Glomerular endothelial cell (primary cell): ENCODE data around the gene MS4A1. TPM values are rescaled to one million over a fixed set of nuclear protein-coding genes. Genes with fewer than 3 reads are reported as not detected.
"Not testable (repeated sequence)": the region's sequence is repeated elsewhere in the genome, so short reads cannot be mapped to it uniquely, and the experiment has no call there.

Experiments
- DNase-seq: peaks from one replicate; pipeline ENCODE4 v3.0.0-alpha.2; 2011; ENCODE audit warnings: low read depth, low spot score; ENCODE audit errors: extremely low read depth
- total RNA-seq: library from RNA; depleted of rRNA; stranded (reverse); fragments of >200 nt; gene quantifications from 2 replicates; pipeline ENCODE4 v1.2.3, GENCODE V29; 2015

The MS4A1 gene
- total RNA-seq, result not detected in 2 replicates

DNA sequence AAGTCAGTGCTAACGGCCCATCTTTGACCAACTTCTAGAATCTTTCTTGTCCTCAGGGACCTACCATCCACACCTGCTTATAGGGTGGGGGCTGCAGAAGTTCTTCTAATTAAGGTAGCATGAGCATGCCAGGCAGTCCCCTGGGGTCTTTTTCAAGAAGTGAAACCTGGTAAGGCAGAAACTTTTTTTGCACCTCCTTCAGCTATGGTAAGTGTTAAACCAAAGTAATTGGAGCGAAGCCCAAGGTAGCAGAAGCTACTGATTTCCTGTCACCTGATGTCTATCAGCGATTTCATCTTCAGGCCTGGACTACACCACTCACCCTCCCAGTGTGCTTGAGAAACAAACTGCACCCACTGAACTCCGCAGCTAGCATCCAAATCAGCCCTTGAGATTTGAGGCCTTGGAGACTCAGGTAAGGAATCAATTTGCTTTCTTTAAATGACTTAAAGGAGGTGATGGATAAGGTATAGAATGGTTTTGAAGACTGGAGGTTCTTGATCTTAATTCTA, at the start of gene MS4A1:
MS4A1 (plus strand) TSS at position 317 of the 512 bp plus-strand sequence. CDS start 6,528 bp downstream, outside the sequence.
- no peak for DNase-seq

DNA sequence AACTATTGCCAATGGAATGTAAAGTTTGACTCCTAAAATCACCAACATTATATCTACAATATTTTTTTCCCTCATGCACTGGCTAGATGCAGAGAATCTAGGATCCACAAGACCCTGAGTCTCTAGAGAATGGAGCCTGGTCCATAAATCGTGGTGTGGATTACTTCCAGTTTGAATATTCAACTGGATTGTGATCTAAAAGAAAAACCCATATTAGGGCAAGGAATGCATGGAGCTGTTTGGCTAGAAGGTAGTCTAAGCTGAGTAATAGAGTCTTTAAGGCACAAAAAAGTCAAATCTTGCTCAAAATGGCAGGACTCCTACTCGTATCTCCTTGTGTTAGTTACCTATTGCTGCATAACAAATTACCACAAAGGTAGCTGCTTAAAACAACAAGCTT, 35.6 kb upstream of the MS4A1 start:
- no peak for DNase-seq

DNA sequence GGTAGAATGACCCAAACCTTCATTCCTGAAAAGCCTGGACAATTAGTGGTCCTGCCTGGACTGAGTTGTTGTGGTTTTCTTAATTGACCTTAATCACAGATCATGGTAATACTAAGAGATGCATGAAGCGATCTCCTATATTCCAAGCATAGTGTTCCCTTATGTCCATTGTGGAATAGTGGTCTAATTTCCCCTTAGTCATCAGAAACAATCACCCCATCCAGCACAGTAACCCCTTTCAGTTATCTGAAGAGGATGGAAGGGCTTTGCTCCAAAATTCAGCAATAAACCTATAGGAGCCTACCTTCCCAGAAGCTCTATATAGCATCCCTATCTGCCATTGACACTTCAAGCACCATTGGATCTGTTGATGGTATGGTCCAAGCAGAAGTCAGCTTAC, 33.0 kb upstream of the MS4A1 start:
- DNase-seq, result no peak

- no peak for DNase-seq
Measured at GRCh38 chr11:60428517-60428916, 27.1 kb upstream of the MS4A1 start.

DNA sequence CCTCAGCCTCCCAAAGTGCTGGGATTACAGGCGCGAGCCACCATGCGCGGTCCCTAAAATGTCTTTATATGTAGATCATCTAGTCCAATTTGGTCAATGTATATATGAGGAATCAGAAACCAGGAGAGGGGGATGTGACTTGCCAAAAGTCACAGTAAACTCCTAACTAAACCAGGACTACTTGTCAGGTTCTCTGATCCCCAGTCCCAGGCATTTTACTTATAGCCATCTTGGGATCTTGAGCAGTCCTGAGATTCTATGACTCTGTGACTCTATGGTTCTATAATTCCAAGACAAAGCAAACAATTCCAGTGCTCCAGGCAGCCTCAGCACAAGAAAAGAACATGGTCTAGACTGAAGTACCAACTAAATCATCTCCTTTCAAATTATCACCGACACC, 26.4 kb upstream of the MS4A1 start, which contains the start of gene MS4A5:
MS4A5 (plus strand) TSS at position 301 of the 400 bp plus-strand sequence. CDS start 103 bp downstream, outside the sequence.
- DNase-seq, result no peak

DNA sequence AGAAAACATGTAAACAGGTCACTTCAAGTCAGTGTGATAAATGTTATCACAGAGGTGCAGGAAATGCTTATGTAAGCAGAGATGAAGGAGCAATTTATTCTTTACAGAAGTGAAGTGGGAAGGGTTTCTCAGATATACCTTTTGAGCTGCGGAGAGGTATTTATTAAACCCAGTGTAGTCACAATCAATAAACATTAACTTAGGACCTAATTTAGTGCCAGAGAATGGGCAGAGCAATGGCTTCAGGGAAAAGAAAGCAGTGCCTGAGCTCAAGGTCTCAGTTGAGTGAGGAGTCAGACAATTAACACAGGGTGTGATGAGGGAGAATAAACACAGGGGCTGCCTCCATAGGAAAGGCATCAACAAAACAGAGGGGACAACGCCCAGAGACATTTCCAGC, 24.4 kb upstream of the MS4A1 start:
- DNase-seq, result no peak

DNA sequence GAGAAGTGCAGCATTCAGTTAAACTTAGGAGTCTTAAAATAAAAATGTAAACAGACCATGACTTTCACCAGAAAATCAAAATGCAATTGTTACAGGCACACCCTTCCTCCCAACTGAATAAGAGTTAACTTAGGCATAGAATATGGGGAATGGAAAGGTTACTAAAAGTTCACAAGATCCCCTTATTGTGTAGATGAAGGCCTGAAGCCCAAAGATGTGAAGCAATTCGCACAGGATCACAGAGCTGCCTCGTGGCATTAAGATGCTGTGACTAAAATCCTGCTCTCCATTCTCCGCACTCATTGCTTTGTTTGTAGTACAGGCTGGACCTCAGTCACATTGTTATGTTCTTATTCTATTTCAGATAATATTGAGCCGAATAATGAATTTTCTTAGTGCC, 22.2 kb upstream of the MS4A1 start:
- no peak for DNase-seq

DNA sequence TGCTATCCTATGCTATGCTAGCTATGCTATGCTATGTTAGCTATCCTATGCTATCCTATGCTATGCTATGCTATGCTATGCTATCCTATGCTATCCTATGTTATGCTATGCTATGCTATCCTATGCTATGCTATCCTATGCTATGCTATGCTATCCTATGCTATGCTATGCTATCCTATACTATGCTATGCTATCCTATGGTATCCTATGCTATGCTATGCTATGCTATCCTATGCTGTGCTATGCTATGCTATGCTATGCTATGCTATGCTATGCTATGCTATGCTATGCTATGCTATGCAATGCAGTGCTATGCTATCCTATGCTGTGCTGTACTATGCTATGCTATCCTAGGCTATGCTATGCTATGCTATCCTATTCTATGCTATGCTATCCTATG, 8.6 kb upstream of the MS4A1 start:
- no peak for DNase-seq

- no peak for DNase-seq
Measured at GRCh38 chr11:60447846-60448245, 7.8 kb upstream of the MS4A1 start.

GRCh38 chr11:60451185-60451584, 4.5 kb upstream of the MS4A1 start:
- not testable (repeated sequence) for DNase-seq

- DNase-seq, result no peak
Measured at GRCh38 chr11:60454212-60454611, 1.4 kb upstream of the MS4A1 start.

DNA sequence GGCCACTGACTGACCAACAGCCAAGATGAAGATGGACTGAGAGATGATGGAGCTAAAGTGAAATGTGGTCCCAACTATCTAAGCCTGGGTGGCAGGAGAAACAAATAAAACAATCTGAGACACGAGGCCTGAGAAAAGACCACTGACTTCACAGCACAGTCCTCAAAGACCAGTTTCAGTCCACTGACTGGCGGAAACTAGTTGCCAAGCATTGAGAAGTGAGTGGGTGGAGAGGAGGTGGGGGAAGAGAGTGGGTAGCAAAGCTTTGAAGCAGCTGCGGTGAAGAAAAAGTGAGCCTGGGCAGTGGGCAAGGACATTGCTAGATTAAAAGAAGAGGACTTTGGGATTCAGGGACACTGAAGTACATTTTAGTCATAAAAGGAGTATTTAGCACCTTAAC, 1.9 kb downstream of the MS4A1 start:
- DNase-seq, result no peak

DNA sequence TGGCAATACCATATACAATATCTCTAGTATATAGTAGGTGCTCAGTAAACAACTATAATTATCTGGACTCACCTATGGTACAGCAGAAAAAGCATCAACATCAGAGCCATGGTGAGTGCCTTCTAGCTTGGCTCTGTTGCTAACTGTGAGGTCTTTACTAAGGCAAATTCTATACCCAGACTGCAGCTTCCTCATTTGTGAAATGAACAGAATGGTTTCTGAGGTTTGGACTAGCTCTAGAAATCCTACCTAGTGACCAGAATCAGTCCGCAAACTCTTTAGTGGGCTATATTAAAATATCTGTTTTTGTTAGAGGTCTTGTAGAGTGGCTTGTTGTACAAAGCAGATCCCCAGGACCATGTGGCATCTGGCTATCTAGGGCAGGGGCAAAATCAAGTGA, 3.7 kb downstream of the MS4A1 start:
- no peak for DNase-seq

DNA sequence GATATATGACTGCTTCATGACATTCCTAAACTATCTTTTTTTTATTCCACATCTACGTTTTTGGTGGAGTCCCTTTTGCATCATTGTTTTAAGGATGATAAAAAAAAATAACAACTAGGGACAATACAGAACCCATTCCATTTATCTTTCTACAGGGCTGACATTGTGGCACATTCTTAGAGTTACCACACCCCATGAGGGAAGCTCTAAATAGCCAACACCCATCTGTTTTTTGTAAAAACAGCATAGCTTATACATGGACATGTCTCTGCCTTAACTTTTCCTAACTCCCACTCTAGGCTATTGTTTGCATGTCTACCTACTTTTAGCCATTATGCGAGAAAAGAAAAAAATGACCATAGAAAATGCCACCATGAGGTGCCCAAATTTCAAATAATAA, 13.2 kb downstream of the MS4A1 start:
- DNase-seq, result no peak

DNA sequence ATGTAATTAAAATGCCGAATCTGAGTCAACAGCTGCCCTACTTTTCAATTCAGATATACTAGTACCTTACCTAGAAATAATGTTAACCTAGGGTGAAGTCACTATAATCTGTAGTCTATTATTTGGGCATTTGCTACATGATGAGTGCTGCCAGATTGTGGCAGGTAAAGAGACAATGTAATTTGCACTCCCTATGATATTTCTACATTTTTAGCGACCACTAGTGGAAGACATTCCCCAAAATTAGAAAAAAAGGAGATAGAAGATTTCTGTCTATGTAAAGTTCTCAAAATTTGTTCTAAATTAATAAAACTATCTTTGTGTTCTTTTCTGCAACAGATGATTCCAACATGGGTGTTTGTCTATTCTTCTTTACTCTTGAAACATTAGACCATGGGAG, 14.1 kb downstream of the MS4A1 start:
- no peak for DNase-seq

GRCh38 chr11:60477035-60477445, 21.4 kb downstream of the MS4A1 start:
- DNase-seq, result no peak

- DNase-seq, result no peak
Measured at GRCh38 chr11:60482361-60482760, 26.7 kb downstream of the MS4A1 start.

- DNase-seq, result peak; percentile 1
Measured at GRCh38 chr11:60485987-60486386, 30.3 kb downstream of the MS4A1 start.

DNA sequence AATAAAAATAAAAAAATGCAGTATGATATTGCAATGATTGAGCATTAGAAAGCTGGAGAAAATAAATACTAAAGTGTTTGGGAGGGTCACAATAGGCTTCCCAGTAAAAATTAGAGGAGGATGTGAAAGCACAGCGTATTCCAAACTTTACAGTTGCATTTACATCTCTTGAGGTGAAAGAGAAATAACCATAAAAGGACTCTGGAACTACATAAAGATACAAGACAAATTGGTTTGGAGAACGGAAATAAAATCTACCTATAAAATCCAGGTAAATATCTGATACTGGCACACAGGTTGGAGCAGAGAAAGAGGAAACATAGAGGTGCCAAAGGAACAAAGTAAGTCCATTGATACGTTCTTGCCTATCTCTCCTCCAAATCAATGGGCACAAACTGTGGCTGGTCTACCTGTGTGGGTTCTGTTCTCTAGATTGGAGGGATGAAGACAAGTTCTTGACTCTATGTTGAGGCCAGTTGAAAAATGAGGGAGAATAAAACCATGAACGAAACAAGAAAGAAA, 36.9 kb downstream of the MS4A1 start, which contains the start of gene MS4A12:
MS4A12 (plus strand) TSS at position 291 of the 522 bp plus-strand sequence. CDS start 4,541 bp downstream, outside the sequence.
- DNase-seq, result no peak

DNA sequence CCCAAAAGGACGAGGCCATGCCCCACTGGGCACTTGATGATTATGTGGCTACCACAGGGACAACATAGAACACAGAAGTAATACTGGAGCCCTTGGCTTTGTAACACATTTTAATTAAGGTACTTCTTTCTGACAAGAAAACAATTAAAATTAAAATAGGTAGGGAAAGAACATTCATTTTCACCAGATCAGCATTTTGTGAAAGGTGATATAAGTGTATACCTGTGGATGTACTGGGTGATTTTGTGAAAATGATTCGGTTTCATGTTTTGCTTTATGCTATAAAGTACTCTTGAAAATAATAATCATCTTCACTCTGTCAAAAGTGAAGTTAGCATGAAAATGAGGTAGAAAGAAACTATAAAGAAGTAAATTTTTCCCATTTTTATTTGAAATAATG, 37.8 kb downstream of the MS4A1 start:
- DNase-seq, result no peak

GRCh38 chr11:60498399-60498798, 42.8 kb downstream of the MS4A1 start:
- no peak for DNase-seq

DNA sequence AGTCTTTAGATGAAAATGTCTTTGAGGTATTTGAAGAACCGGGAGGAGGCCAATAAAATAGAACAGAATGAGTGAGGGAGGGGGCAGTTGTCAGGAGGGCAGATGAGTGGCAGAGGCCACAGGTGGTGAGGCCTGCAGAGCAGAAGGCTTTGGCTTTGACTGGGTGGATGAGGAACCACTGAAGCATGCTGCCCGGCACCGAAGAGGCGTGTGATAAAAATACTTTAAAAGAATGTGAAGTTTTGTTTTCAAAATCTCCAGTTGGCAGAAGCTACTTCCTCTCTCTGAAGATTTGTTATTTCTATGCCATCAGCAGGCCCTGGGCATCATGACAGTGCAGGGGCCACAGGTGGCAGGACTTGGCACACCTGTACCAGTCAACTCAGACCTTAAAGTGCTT, 43.2 kb downstream of the MS4A1 start:
- DNase-seq, result no peak
